SIG-M5 treated with dmso at 0.1 percent for 504 hours (cell line): Measurements from ENCODE around the gene RDM1.
A peak's percentile ranks its signal among the peaks of the same experiment; 100 is the strongest.
"Not testable (repeated sequence)": the region's sequence is repeated elsewhere in the genome, so short reads cannot be mapped to it uniquely, and the experiment has no call there.

Experiments
- DNase-seq: peaks from one replicate; lab custom pipeline; 2025; ENCODE audit not compliant: unreplicated experiment; lab: John Stamatoyannopoulos, UW

Gene RDM1

DNA sequence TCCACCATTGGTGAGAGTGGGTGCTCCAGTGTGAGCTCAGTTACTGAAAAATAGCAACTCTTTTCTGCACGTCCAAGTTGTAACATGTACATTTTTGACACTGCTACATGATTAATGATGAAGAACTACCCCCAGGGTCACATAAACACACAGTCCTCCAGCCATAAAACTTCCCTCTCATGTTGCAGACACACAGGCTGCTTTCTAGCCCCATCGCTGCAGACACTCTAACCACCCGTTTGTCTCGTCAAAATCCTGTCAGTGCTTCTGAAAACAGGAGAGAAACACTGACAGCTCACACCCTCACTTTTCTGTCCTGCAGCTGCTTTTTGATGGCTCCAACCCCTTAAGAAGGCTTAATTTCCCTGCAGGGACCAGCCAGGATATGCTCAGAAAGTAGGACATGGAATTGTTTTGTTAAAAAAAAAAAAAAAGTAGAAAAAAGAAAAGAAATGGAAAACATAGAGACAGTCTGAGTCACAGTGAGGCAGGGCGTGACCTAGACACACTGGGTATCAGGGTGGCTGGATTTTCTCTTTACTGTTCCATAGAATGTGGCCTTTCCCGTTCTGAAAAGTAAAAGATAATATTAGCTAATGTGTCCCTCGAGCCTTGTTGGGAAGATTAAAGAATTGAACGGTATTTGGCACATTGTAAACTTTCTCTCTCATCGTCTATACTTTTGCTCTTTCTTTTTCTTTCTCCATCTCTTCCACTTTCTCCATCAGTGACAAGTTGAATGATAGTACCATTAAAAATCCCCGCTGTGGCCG lies 29.7 kb downstream of the RDM1 start:
- DNase-seq, result no peak

DNA sequence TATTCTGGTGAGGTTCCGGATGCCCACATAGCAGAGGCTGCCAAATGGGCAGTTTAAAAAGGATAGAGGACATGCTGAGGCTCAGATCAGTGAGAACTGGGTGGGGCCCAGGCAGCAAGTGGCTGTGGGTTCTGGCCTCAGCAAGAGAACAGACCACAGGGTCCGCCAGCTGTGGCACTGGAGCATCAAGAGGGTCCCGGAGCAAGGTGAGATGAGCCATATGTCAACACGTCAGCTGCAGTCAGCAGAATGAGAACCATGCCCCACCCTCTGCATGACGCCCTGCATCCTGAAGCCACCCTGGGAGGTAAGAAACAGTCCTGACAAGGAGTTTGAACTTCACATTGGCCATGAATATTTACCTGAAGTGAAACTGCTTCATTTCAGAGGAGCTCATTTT lies 30.3 kb downstream of the RDM1 start:
- no peak for DNase-seq

GRCh38 chr17:35898283-35899070 lies 32.1 kb downstream of the RDM1 start:
- peak; percentile 90 for DNase-seq

GRCh38 chr17:35897772-35898171 lies 32.8 kb downstream of the RDM1 start:
- DNase-seq, result not testable (repeated sequence)

- peak; percentile 83 for DNase-seq
Observed at GRCh38 chr17:35895636-35896587, 34.7 kb downstream of the RDM1 start.

- no peak for DNase-seq
Observed at GRCh38 chr17:35894206-35894605, 36.4 kb downstream of the RDM1 start.

DNA sequence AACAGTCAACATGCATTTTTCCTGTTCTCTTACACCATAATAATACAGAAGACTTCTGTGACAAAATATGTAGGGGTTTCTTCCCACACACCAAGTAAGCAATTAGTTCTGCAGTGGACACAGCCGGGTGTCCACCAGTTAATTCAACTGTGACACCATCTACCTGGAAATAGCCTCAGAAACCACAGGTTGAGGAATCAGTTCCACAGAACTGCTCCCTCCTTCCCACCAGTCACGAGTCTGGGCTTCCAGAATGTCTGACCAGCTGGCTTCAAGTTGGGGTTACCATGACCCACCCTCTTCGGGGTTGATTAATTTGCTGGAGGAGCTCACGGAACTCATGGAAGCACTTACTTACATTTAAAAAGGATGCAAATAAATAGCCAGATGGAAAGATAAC lies 36.8 kb downstream of the RDM1 start:
- DNase-seq, result no peak

DNA sequence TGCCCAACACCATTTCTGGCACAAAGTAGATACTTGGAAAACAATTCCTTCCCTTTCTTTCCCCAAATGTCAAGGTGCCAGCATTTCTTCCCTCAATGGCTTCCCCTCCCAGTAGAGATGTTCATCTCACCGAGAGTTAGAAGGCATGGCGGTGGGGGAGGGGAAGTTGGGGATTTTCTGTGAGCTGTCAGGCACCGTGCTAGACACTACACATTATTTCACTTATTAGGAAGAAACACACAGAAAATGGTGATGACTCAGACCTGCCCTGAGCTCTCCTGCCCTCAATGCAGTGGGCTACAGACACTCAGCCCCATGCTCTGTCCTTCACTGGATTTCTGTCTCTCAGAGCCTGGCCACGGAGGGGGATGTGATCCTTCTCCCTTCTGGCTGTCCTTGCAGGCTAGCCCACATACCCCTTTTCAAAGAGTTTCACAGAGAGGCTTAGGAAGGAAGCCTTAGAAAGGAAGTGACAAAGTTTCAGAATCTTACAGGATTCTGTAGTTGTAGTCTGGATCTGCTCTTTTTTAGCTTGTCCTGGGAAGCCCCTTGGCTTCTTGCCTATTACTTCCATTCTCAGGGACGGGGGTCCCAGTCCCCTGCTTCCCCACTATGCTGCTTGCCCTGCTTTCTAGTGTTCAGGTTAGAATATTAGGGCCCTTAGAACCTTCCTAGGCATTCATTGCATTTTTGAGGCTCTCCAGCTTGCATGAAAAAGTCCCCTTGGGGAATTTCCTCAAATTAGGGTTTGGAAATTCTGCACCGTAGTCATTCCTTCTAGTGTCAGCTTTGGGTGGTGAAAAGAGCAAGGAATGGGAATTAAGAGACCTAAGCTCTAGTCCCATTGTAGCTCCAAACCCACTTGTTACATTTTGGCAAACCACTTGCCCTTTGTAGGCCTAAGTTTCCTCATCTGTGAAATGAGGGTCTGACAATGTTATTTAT lies 38.2 kb downstream of the RDM1 start:
- peak; percentile 60 for DNase-seq

DNA sequence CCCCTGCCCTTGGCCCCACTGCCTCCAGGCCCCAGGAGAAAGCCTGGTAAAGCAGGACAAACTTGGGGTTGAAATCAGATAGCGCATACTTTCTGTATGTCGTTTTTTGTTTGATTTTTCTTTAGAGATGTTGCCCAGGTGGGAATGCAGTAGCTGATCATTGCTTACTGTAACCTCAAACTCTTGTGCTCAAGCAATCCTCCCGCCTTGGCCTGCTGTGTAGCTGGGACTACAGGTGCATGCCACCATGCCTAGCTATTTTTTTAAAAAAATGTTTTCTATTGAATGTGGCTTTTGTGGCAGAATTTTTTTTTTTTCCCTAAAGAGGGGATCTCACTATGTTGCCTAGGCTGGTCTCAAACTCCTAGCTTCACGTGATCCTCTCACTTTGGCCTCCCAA lies 39.3 kb downstream of the RDM1 start:
- no peak for DNase-seq

DNA sequence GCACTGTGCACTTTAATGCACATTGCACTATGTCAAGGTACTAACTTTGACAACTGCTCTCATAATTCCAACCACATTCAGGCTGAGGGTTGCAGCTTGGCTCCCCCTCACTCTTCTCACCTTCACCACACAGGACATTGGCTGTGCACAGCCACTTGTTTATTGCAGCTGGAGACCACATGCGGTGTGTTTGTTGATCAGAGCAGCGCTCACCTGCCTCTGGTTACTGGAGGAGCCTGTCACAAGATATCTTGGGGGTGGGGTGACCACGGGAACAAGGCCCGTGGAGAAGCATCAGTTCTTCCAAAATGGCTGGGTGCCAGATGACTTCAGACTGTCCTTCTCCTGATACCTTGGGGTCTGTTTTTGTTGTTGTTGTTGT lies 39.8 kb downstream of the RDM1 start:
- no peak for DNase-seq

DNA sequence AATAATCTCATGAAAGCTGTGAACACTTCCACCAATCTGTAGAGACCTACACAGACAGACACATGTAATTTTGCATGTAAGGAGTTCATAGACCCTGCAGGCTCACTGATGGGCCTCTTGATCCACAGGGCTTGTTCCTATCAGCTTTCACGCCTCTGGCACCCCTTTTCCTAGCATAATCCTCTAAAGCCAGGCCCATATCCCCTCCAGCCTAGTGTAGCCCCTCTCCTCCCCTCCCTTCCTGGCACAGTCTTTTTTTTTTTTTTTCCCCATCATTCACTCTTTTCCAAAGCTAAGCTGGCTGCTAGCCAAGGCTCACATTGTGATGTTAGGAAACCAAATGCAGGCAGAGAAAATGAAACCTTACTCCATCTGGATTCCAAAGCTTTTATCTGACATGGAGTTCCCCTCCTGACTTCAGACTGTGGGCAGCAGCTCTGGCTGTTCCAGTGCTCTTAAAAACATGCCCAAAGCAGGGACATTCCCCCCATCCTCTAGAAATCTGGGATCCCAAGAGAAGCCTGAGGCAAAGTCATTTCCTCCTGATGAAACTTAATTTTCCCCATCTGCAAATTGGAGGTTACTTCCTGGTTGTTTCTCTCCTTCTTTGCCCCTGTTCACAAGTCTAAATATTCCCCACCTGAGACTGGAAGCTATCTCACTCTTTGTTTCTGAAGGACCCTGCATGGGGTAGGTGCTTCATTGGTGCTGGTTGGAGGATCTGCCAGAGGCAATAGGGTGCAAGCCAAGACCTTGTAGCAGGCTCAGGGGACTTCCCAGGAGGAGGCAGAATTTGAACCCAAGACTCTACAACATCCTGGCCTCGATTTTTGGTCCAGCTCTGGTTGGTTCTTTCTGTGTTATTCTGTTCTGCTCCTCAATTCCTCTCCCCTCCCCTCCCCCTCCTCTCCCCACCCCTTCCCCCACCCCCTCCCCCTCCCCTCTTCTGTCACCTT lies 40.5 kb downstream of the RDM1 start:
- no peak for DNase-seq

- no peak for DNase-seq
Observed at GRCh38 chr17:35889241-35889640, 41.3 kb downstream of the RDM1 start.

DNA sequence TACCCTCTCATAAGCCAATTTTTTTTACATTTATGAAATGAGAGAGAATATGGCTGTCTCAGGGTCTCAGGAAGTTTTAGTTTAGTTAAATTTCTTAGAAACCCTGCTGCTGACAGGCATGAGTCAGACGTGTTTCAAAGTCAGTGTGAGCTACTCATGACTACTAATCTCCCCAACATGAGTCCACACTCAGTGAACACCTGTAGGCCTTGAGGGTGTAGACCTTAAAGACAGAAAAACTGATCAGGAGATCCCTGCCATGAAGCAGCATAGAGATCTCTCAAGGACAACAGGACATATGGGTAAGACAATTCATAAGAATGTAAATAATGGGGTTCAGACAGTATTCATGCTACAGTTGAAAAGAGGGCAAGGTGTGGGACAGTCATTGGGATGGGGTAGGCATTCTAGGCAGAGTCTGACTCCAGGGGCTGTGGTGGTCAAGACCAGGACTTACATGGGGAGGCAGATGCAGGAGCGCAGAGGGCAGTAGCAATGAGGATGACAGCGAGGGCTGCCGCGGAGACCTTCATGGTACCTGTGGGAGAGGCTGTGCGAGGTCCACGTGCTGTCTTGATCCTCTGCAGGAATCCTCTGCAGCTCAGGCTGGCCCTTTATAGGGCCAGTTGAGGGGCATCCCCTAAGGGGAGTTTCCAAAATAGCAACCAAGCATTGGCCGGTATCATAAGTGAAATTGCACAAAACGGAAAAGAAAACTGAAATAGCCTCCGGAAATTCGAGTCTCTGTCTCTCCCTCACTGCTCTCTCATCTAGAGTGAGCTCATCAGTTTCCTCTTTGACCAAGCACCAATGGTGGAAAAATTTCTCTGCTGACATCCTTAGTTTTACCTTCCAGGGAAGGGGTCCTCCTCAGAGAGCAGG lies 50.6 kb downstream of the RDM1 start, which contains the start of gene CCL5:
Gene CCL5, minus strand, starts transcription at position 588 of the 882 bp plus-strand sequence.
- peak; percentile 84 for DNase-seq

GRCh38 chr17:35878361-35878760 lies 52.2 kb downstream of the RDM1 start:
- DNase-seq, result no peak

GRCh38 chr17:35877345-35878029 lies 53.1 kb downstream of the RDM1 start:
- no peak for DNase-seq

DNA sequence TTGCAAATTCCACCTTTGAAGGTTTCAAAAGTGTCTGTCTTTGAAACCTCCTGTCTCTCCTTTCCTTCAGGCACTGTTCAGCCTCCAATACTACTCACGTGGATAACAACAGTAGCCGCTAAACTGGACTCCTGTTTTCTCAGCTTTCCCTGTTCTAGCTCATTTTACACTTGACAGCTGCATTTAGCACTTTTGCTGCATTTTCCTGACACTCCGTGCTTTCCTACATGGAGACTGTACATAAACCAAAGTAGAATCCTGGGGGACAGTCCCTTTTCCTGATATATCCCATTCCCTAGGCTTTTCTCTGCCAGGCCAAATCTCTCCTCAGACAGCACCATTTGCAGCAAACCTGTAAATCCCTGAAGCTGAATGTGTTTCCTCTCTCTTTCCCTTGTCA lies 54.0 kb downstream of the RDM1 start:
- DNase-seq, result no peak

GRCh38 chr17:35875800-35876139 lies 54.8 kb downstream of the RDM1 start:
- no peak for DNase-seq
